GM18870 (cell line): ENCODE measurements around the gene TRABD2B.

ENCODE experiments used
- ATAC-seq: cut with Tn5 transposase; IDR thresholded peaks from one replicate; pipeline ENCODE4 v1.9.1; 2021; ENCODE audit warnings: moderate library complexity; ENCODE audit not compliant: unreplicated experiment

TRABD2B gene

DNA sequence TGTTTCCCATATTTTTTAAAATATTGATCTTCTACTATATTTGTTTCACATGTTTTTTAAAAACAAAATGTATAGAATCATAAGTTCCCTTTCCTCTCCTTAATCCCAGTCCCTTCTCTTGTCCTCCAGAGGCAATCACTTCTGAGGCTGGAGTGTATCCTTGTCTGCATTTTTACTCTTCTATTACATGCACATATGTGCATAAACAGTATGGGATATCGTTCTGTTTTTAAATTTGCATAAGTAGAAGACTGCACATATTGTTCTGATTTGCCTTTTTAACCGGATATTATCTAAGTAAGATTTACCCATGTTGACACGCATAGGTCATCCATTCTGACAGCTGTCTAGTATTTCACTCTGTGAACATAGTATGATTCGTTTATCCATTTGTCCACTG, 142.0 kb downstream of the TRABD2B start:
- no peak for ATAC-seq

DNA sequence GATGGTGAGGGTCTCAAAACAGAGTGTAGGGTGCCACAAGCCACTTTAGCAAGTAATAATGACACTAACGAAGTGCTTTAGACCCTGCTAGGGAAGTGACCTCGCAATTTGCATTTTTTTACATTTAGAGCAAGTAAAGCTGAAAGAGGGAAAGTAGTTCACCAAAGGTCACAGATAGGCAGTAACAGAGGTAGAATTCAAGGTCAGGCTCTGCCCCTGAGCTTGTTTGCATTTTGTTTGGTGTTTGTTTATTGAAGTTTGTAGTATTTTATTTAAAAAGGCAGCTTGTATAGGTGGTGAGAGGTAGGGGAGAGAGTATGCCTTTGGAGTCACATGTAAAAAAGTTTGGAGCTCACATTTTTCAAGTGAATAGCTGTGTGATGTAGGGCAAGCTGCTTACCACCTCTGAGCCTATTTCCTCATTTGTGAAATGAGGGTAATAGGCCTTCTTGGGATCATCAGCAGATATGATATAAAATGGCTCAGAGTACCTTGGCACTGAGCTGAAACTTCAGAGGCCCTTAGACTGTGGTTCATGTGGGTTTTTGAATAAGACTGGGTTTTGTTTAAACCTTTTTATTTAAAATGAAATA, 142.5 kb downstream of the TRABD2B start:
- ATAC-seq, result no peak

DNA sequence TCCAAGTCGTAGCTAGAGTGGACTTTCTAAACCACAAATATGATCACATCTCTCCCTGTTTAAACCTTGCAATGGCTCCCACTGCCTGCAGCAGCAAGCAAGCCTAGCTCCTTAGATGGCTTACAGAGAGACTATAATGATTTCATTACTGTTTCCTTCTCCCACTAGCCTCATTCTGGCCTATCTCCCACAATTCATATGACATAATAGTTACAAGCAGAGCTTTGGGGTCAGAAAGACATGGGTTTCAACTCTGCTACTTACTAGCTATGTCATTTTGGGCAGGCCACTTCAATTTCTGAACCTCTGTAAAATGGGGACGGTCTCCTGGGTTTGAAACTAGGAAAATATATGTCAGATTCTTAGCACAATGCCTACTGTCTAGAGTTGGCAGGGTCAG, 143.3 kb downstream of the TRABD2B start:
- ATAC-seq, result no peak

DNA sequence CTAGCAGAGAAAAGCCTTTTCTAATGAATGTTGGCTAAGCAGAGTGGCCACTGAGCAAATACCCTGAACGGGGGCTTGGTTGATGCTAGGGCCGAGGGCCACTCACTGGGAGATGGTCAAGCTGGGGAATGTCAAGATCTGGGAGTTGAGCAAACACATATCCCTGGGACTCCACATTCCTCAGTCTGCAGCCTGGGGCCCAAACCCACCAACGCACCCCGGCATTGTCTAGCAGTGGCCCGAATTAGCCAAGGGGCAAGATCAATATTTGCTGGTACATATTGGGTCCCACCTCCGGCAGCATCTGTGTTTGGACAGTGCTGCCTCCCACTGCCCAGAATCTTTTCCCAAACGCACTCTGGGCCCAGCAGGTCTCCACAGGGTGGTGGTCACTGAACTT, 144.1 kb downstream of the TRABD2B start:
- ATAC-seq, result no peak

DNA sequence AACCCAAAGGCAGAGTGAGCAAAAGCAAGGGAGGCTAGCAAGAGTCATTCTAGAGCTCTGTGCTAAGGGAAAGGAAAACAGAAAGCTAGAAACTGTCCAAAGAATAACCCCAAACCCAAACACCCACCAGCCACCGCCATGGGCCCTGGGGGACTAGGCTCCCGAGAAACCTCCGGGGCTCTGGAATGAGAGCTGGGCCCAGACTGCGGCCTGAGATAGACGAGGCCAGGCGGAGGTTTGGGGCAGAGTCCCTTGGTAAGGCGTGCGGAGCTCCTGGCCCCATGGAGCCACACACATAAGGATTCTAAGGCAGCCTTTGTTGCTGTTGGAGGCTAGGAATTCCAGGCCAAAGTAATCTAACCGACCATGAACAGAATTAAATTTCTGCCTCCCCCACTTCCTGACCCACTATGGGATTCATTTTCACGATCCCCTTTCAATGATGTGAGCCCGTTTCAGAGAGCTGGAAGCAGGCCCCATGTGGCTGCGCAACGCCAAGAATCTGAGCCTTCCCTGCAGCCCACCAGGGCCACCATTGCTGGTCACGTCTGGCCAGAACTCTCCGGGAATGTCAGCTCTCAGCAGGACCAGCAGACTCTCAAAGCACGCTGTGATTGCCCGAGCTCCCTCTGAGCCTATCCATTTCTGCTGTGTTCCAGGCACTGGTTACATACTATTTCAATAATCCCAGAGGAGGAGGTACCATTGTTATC, 145.0 kb downstream of the TRABD2B start:
- no peak for ATAC-seq

DNA sequence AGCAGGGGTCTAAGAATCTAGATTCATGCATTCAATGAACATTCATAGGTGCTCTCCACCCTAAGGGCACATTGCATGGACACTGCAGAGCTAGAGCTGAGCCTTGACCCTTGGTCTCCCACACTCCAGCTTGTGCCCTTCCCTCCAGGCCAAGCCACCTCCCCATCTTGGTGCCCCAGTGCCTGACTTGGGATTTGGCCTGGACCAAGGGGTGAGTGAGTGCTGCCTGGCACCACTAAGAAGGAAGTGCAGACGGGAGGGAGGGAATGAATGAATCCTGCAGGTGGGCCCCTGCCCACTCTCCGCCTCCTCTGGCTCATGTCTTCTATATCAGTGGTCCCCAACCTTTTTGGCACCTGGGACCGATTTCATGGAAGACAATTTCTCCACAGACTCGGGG, 146.7 kb downstream of the TRABD2B start:
- no peak for ATAC-seq

DNA sequence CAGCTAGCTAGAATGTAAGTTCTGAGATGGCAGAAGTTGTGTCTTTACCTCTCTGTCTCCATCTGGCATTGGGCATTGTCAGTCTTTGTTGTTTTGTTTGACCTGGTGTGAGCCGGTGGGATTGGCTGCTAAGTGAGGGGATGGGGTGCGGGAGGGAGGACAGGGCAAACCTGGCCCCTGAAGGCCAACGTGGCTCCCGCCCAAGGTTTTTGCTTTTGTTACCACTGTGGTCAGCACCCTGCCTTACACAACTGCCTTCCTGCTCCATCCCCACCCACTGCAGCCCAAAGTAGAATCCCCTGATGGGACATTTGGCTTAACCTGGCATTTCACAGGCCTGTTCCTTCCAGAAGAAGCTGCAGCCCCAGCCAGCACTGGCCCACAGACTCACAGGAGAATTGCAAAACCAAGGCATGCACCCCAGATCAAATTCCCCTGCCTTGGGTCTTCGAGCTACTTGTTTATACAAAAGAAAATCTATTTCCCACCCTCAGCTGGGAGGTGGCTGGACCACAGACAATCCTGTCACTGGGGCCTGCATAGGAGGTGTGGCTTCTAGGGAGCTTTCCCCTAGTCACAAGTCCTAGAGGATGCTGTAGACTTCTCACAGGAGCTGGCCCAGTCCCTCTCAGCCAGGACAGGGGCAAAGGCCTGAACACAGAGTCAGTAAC, 147.5 kb downstream of the TRABD2B start:
- no peak for ATAC-seq

DNA sequence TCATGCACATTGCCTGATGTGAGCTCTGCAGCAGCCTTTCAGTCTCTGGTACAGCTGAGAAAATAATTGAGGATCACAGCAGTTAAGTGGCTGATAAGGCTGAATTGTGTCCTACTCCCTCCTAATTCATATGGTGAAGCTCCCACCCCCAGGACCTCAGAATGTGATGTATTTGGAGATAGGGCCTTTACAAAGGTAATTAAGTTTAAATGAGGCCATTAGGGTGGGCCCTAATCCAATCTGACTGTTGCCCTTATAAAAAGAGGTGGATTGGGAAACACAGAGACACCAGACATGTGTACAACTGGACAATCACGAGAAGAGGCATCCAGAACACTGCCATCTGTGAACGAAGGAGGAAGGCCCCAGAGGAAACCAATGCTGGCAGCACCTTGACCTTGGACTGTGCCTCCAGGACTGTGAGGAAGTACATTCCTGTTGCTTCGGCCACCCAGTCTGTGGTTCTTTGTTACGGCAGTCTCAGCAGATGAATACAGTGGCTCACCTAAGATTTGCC, 148.1 kb downstream of the TRABD2B start:
- ATAC-seq, result no peak

DNA sequence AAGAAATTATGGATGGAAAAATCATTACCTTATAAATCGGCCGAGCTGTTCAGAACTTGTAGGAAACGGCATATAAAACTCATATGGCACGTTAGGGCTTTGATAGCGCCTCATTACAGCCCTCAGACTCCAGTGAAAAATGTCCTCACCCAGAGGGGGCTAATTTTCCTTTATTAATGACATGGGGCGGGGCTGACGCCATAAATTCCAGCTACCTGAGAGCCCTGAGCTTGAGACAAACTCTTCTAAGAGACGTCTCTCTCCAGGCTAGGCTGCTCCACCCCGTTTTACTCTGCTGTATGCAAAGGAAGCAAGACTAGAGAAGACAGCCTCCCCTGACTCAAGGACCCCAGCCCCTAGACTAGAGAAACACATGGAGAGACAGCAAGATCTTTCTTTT, 149.4 kb downstream of the TRABD2B start:
- no peak for ATAC-seq

DNA sequence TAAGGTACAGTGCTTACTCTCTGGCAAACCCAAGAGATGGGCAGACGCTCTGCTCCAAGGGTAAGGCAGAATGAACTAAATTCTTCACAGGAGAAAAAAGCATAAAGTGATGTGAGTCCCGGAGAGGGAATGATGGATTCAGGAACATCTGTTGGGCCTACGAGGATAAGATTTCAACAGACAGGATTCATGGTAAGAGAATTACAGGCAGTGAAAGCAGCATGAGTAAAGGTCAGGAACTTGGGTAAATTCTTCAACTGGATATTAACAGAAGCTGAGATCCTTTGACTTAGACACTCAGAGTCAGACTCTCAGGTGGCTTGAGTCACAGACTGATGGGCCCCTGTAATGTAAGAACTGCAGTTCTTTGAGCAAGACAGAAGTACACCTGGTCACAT, 152.6 kb downstream of the TRABD2B start:
- ATAC-seq, result no peak

DNA sequence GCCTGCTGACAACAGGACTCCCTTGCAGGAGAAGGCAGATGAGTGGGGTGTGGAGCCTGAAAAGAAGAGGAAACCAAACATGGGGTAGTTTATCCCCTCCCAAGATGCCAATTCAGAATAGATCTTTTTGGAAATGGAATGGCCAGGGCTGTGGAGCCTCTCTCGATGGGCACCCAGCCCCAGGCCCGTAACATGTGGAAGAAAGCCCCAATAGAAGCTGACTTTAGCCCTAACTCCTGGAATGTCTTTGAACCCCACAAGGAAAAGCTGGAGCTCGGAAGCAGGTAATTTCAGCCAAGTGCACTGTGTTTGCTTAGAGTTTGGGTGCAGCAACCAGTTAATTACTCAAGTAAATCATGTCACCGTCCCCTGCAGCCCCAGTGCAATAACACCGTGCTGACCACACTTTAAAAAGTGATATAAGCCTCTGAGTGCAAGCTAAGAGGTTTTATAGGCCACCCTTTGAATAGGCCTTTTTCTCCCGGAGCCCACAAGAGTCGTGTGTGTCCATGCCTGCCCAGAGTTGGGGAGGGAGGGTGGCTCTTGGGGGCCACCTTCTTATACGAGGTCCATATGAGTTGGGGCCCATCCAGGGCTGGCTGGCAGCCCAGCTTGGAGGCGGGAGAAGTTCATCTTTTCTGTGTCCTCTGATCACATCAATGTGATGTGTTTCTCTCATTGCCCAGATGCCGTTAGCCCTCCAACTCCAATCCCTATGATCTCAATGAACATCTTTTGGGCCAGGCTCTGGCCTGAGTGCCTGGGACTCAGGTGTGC, 153.2 kb downstream of the TRABD2B start:
- ATAC-seq, result no peak

DNA sequence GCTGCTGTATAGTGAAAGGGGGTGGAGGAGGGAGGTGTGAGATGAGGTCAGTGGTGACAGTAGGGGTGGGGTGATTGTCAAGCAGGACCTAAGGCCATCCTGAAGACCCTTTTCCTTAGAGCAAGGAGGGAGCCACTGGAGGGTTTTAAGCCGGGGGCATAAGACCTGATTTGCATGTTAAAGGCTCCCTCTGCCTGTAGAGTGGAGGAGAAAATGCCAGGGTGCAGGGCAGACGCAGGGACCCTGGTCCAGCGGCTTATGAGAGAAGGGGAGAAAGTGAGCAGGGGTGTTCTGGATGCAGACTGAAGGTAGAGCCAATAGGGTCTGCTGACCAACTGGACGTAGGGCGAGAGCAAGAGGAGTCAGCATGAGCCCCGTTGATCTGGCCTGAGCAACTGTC, 154.1 kb downstream of the TRABD2B start:
- ATAC-seq, result no peak

DNA sequence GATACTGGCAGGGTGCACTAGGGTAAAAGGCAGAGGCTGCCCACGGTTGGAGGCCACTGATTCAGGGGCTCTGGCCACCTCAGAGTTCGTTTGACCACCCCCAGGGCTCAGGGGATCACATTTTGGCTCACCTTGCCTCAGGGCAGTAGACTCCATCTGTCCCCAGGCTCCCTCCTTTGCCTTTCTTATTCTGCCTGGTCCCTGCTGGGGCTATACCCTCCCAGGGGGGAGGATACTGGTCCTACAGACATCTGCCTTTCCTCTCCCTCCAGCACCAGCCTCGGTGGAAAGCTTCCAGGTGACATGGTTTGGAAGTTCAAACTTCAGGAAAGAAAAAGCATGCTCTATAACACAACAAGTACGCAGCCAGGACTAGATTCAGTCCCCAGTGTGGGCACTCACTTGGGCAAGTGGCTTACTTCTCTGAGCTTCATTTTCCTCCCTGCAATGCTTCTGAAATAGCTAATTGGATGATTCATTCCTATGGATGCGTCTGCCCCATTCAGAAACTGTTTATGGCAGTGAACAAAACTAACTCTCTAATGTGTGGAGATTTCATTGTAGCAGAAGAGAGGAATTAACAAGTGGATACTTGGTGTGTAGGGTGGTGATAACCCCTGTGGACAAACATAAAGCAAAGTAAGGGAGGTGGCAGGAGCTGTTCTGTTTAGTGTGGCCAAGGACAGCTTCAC, 154.8 kb downstream of the TRABD2B start:
- no peak for ATAC-seq

DNA sequence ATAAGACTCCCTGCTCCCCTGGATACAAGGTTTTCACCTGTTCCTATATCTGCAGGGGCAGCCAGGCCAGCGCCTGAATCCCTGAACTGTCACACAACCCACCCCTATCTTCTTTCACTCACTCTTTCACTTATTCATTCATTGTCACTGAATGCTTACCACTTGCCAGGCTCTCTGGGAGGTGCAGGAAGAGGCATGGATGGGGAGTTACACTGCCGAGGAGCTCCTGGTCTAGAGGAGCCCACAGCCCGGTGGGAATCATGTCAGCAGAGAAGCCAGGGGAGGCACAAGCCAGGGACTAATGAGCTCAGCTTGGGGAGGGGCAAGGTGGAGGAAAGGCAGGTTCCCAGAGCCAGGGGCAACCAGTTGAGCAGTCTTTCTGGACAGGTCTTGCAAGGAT, 155.8 kb downstream of the TRABD2B start:
- ATAC-seq, result no peak

DNA sequence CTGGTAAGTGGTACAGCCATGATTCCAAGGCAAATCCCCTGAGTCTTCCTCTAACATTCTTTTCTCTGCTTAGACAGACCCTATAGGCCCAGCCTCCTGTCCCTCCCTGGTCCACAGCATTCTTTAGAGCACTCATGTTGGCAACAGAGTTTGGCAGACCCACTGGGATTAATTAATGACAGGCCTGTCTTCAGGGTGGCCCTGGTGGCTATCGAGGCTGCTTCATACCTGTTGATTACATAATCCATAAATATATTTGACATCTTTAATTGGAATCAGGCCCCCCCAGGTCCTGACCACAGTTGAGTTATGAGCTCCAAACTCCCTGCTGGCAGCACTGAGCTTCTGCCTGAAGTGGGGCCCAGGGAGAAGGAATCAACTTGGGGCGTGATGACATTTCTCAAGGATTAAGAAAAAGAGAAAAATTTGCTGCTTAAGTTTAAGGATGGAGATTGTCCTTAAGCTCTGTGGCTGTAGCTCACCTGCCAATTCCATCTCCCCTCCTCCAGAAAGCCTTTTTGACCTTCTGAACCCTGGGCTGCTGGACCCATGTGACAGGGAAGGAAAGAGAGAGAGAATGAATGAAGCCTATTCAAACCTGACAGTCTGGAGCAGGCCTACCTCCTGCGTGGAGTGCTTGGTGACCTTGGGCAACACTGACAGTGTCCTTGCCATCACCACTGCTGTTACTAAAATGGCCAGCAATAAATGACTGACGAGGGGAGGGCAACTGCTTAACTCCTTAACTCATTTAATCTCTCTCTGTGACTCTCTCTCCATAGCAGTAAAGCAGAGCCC, 156.6 kb downstream of the TRABD2B start:
- no peak for ATAC-seq

DNA sequence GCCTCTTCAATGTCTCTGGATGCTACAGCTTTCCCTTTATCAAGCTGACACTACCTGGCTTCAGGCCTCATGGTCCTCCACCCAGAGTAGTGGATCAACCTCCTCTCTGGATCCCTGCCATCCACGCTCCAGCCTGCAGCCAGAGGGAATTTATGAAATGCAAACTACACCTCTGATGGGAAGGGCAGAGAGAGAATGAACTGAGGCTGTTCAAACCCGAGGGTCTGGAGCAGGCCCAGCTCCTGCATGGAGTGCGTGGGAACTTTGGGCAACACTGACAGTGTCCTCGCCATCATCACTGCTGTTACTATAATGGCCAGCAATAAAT, 157.8 kb downstream of the TRABD2B start:
- ATAC-seq, result no peak

DNA sequence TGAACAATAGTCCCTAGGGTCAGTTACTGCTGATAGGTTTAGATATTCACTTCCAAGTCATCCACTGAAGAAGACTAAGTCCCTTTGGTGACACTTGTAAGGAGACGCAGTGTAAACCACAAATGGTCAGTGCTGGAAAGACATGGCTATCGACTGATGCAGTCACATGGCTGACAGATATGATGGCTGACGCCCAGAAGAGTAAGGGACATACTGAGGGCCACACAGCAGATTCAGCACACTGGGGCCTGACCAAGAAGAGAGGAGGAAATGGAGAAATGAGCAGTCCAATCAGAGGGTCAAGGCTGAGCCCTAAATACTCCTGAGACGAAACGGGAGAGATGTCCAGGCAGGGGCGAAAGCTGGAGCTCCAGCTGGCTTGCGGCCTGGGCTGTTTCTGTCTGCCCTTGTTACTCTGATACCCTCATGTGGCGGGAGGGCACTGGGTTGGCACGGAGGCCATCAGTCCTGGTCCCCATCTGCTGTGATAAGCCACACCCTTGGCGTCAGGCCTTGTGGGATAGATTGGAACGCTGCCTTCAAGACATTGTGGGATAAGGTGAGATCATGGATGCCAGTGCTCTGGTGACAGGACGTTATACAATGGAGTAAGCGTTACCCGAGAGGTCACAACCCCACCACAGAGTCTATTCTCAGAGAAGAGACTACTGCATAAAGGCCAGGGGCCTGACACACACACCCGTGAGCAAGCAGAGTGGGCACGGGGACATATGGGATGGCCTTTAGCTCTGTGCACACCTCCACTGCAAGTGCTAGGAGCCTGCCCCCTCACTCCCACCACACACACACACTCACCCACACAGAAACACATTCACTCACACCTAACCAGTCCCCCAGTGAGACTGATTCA, 158.4 kb downstream of the TRABD2B start:
- no peak for ATAC-seq

DNA sequence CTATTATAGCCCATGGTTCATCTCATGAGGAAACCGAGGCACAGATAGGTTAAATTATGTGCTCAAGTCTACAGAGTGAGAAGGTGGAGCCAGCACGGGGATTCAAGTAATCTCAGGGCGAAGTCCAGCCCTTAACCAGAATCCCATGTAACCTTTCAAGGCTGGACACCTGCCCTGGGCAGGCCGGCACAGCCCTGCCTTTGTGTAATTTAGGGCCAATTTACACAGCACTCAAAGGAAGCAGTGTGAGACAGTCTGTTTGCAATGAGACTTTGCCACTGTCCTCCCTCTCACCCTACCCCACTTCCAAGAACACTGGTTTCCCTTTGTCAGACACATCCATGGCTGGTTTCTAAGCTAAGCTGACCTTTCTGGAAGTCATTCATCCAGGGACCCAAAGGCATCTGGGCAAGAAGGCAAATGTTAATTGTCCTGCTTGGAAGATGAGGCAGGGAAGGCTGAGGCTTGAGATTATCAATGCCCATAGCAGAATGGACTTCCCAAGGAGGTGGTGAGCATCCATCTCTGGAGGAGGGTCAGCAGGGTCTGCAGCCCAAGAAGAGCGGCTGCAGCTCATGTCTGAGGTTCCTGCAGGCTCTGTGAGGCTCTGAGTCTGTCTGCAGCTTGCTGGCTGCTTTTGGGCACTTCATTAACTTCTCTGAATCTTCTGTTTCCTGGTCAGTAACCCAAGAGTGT, 159.2 kb downstream of the TRABD2B start:
- ATAC-seq, result no peak
